ENCODE measurements around the gene HS3ST4. TPM values are rescaled to one million over a fixed set of nuclear protein-coding genes. Genes with fewer than 3 reads are reported as not detected.

The HS3ST4 gene
- total and polyA plus RNA-seq, 2 donors (not counting 3 experiments of a cell fraction or from before 2014, with no cell fraction given), result not detected

DNA sequence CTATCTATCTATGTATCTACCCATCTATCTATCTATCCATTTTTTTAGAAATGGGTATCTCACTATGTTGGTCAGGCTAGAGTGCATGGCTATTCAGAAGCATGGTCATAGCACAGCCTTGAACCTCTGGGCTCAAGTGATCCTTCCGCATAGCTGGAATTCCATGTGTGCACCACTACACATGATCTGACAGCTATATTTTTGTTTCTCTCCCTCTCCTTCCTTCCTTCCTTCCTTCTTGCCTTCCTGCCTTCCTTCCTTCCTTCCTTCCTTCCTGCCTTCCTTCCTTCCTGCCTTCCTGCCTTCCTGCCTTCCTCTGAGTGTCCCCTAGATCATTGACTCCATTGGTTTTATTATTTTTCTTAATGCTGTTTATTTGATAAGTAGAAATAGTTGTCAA lies 108.1 kb downstream of the HS3ST4 start:
- BruUV-seq (replicated peaks), result no TSS peak
- Histone ChIP-seq H3K4me3 (replicated peaks in 1 of 3; ENCODE audit: insufficient read depth in 1 of 3, low read depth in 1 of 3, low read length in 3 of 3) (no peak overlapping the region), H3K9ac (replicated peaks; ENCODE audit: extremely low read depth, insufficient read depth, low read length) (no peak overlapping the region), H3K27me3 (ENCODE audit: control insufficient read depth in 2 of 2, insufficient read depth in 2 of 2, low read length in 2 of 2) (no peaks in the 10 kb centered on the region), H3K79me2 (ENCODE audit: control insufficient read depth, insufficient read depth, low read length) (no peaks in the 10 kb centered on the region), H3K4me1 (ENCODE audit: control insufficient read depth, extremely low read depth, insufficient read depth, low read length) (no peaks in the 10 kb centered on the region), H3K4me2 (ENCODE audit: insufficient read depth, low read length) (no peak overlapping the region), H3K36me3 (ENCODE audit: control insufficient read depth in 2 of 2, extremely low read depth in 1 of 2, insufficient read depth in 2 of 2, low read length in 2 of 2) (no peaks in the 10 kb centered on the region), H3K27ac (ENCODE audit: insufficient read depth, low read depth, low read length) (no peak overlapping the region), H3K9me1 (replicated peaks; ENCODE audit: control insufficient read depth, extremely low read depth, insufficient read depth, low read length) (no peaks in the 10 kb centered on the region), H3K9me3 (replicated peaks; ENCODE audit: control insufficient read depth, insufficient read depth, low read length) (peaks cover 2% of the 10 kb centered on the region), H2AFZ (ENCODE audit: low read depth, low read length) (no peak overlapping the region), H4K20me1 (replicated peaks; ENCODE audit: control insufficient read depth, extremely low read depth, insufficient read depth, low read length) (no peaks in the 10 kb centered on the region)
- ChIA-PET CTCF (no interaction called here), POLR2A (no interaction called here)
- FAIRE-seq (no peak), DNase-seq (ENCODE audit: low read depth, low spot score) (no peak)
- intact Hi-C loops (cut with micrococcal nuclease), result no loop called here
- TF ChIP-seq CTCF (IDR thresholded peaks at IDR 0.05; ENCODE audit: extremely low read depth in 1 of 2, insufficient read depth in 1 of 2, low read depth in 1 of 2, low read length in 2 of 2) (no peak), MYC (IDR thresholded peaks at IDR 0.05; ENCODE audit: low read depth, low read length) (no peak), POLR2A (IDR thresholded peaks at IDR 0.05; ENCODE audit: low read depth, low read length) (no peak), EZH2 (IDR thresholded peaks at IDR 0.05; ENCODE audit: borderline replicate concordance, low read depth, low read length, severe bottlenecking) (no peak), JUN (IDR thresholded peaks at IDR 0.05; ENCODE audit: borderline replicate concordance, insufficient read depth, insufficient read length, low read depth) (no peak), FOS (IDR thresholded peaks at IDR 0.05; ENCODE audit: borderline replicate concordance, insufficient read depth, low read length) (no peak), POLR2AphosphoS5 (IDR thresholded peaks at IDR 0.05; ENCODE audit: insufficient read depth, low read depth, low read length) (no peak), GATA2 (IDR thresholded peaks at IDR 0.05; ENCODE audit: insufficient read depth, insufficient read length, low read depth, low read length) (no peak)
- TF ChIP-seq, protein P1, sequence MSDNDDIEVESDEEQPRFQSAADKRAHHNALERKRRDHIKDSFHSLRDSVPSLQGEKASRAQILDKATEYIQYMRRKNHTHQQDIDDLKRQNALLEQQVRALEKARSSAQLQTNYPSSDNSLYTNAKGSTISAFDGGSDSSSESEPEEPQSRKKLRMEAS (IDR thresholded peaks at IDR 0.05; ENCODE audit: insufficient read depth, insufficient read length), result no peak
- dilution Hi-C loops (cut with MboI; ENCODE audit: extremely low pct_ligation_motif_present, low sequenced_read_pairs), result no loop called here

Measured in endothelial cell of umbilical vein (primary cell).